Measurements from ENCODE around the gene CFAP74. TPM values are rescaled to one million over a fixed set of nuclear protein-coding genes. Genes with fewer than 3 reads are reported as not detected.

The CFAP74 gene
- total RNA-seq, 1 donor from 2014 or later: not detected

DNA sequence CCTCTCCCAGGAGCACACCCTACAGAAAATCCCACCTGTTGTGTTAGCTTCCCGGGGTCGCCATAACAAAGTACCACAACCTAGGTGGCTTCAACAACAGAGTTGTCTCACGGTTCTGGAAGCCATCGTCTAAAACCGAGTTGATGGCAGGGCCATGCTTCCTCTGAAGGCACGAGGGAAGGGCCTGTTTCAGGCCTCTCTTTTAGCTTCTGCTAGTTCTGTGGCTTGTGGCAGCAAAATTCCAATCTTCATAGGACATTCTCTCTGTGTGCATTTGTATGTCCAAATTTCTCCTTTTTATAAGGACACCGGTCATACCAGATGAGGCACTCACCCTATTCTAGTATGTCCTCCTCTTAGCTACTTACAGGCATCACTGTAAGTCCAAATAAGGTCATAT is 3.2 kb downstream of the CFAP74 start:
- TF ChIP-seq CTCF (IDR thresholded peaks at IDR 0.05): no peak
- peaks cover 61% of the 10 kb centered on the region for H3K27me3 Mint-ChIP-seq (ENCODE audit: unreplicated experiment)
- H3K36me3 Mint-ChIP-seq (ENCODE audit: unreplicated experiment): no peaks in the 10 kb centered on the region
- no peak overlapping the region for H3K27ac Mint-ChIP-seq (ENCODE audit: unreplicated experiment)
- H3K4me1 Mint-ChIP-seq (ENCODE audit: unreplicated experiment): no peaks in the 10 kb centered on the region
- no peaks in the 10 kb centered on the region for H3K9me3 Mint-ChIP-seq (ENCODE audit: unreplicated experiment)
- H3K4me3 Mint-ChIP-seq (ENCODE audit: unreplicated experiment): no peak overlapping the region
- no peak for DNase-seq (ENCODE audit: extremely low spot score, unreplicated experiment)

- no peaks in the 10 kb centered on the region for H3K4me1 Mint-ChIP-seq (ENCODE audit: unreplicated experiment)
- H3K9me3 Mint-ChIP-seq (ENCODE audit: unreplicated experiment): no peaks in the 10 kb centered on the region
- no peak for TF ChIP-seq CTCF (IDR thresholded peaks at IDR 0.05)
- peaks cover 47% of the 10 kb centered on the region for H3K27me3 Mint-ChIP-seq (ENCODE audit: unreplicated experiment)
- no peak overlapping the region for H3K27ac Mint-ChIP-seq (ENCODE audit: unreplicated experiment)
- DNase-seq (ENCODE audit: extremely low spot score, unreplicated experiment): no peak
- no peaks in the 10 kb centered on the region for H3K36me3 Mint-ChIP-seq (ENCODE audit: unreplicated experiment)
- H3K4me3 Mint-ChIP-seq (ENCODE audit: unreplicated experiment): no peak overlapping the region
Measured at GRCh38 chr1:1997576-1997975, 6.0 kb downstream of the CFAP74 start.

- Mint-ChIP-seq H3K36me3 (ENCODE audit: unreplicated experiment) (no peaks in the 10 kb centered on the region), H3K4me3 (ENCODE audit: unreplicated experiment) (no peak overlapping the region), H3K27me3 (ENCODE audit: unreplicated experiment) (peaks cover 41% of the 10 kb centered on the region), H3K4me1 (ENCODE audit: unreplicated experiment) (no peaks in the 10 kb centered on the region), H3K9me3 (ENCODE audit: unreplicated experiment) (no peaks in the 10 kb centered on the region), H3K27ac (ENCODE audit: unreplicated experiment) (no peak overlapping the region)
- DNase-seq (ENCODE audit: extremely low spot score, unreplicated experiment): no peak
- TF ChIP-seq CTCF (IDR thresholded peaks at IDR 0.05): no peak
Measured at GRCh38 chr1:1996207-1996651, 7.4 kb downstream of the CFAP74 start.

DNA sequence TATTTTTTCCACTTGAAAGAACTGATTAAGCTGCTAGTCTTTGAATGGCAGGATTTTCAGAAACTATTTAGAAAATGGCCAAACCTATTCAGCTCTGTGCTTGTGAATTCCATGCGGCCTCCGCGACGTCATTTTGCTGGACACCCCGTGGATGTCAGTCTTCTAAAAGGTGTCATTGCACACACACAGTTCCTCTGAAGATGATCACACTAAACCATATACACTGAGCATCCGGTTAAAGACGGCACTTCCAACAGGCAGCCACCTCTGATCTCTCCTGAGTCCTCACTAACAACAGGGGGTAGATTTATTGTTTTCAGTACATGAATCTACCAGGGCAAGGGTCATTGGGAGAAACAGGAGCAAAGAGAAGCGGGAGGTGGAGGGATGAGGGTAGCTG is 9.1 kb downstream of the CFAP74 start:
- H3K4me1 Mint-ChIP-seq (ENCODE audit: unreplicated experiment): no peaks in the 10 kb centered on the region
- H3K9me3 Mint-ChIP-seq (ENCODE audit: unreplicated experiment): no peaks in the 10 kb centered on the region
- H3K27me3 Mint-ChIP-seq (ENCODE audit: unreplicated experiment): peaks cover 35% of the 10 kb centered on the region
- H3K27ac Mint-ChIP-seq (ENCODE audit: unreplicated experiment): no peak overlapping the region
- H3K36me3 Mint-ChIP-seq (ENCODE audit: unreplicated experiment): no peaks in the 10 kb centered on the region
- no peak for DNase-seq (ENCODE audit: extremely low spot score, unreplicated experiment)
- TF ChIP-seq CTCF (IDR thresholded peaks at IDR 0.05): no peak
- no peak overlapping the region for H3K4me3 Mint-ChIP-seq (ENCODE audit: unreplicated experiment)

DNA sequence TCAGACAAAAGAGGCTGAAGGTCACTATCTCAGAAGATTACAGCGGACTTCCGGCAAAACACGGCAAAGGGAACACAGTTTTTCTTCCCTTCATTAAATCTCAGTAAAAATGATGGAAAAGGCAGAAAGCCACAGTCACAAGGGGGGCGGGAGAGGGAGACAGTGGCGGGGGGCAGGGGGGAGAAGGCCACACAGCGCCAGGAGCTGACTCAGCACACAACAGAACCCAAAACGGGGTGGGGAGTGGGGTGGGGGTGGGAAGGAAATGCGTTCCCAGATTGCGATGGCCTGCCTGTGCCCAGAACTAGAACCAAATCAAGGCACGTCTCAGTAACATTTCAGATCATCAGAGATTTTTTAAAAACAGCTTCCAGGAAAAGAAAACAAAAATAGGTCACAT is 13.4 kb downstream of the CFAP74 start:
- no peaks in the 10 kb centered on the region for H3K36me3 Mint-ChIP-seq (ENCODE audit: unreplicated experiment)

More for the DNA sequence above, 13.4 kb downstream of the CFAP74 start:
- Mint-ChIP-seq H3K27me3 (ENCODE audit: unreplicated experiment) (peaks cover 25% of the 10 kb centered on the region), H3K4me3 (ENCODE audit: unreplicated experiment) (no peak overlapping the region), H3K4me1 (ENCODE audit: unreplicated experiment) (no peaks in the 10 kb centered on the region), H3K9me3 (ENCODE audit: unreplicated experiment) (no peaks in the 10 kb centered on the region), H3K27ac (ENCODE audit: unreplicated experiment) (no peak overlapping the region)
- DNase-seq (ENCODE audit: extremely low spot score, unreplicated experiment): no peak
- no peak for TF ChIP-seq CTCF (IDR thresholded peaks at IDR 0.05)
